SK-N-SH (cell line): Measurements from ENCODE around the gene GMPR. TPM values are rescaled to one million over a fixed set of nuclear protein-coding genes. Genes with fewer than 3 reads are reported as not detected.

Source experiments
- CTCF ChIA-PET: fragments of 300-600, 350-600 bp; formaldehyde crosslinking; extraction: SDS; loops from one replicate; lab custom pipeline; 2021; lab: Yijun Ruan, JAX
- POLR2A ChIA-PET: fragments of 350-600 bp; sonication (Branson Sonifier 250); formaldehyde crosslinking; extraction: SDS; loops from one replicate; lab custom pipeline; 2020; ENCODE audit warnings: antibody characterized with exemption, inconsistent platforms; lab: Yijun Ruan, JAX
- DNase-seq: peaks from one replicate; pipeline ENCODE4 v3.0.0; 2012
- H2AFZ ChIP-seq: fragments of 200-600 bp; sonication (generic); 2 replicates; pipeline ENCODE4 v1.8.1; 2016; ENCODE audit warnings: antibody characterized with exemption, mild to moderate bottlenecking, low read depth
- H3F3A ChIP-seq: fragments of 200-600 bp; sonication (generic); replicated peaks from 2 replicates; pipeline ENCODE3; 2016; ENCODE audit warnings: antibody characterized with exemption, mild to moderate bottlenecking; ENCODE audit not compliant: insufficient read depth
- H3K27ac ChIP-seq, 2 experiments: fragments of 200-500 bp in 1 of 2; fragments of 200-600 bp in 1 of 2; sonication (Bioruptor generic) in 1 of 2; sonication (generic), shearing (Covaris generic) in 1 of 2; 2 replicates each; pipeline versions ENCODE4 v1.5.1 to v1.6.1; 2014 to 2016; ENCODE audit warnings: low read depth in 2 of 2, inconsistent platforms in 1 of 2, low read length in 1 of 2, mild to moderate bottlenecking in 1 of 2, mixed read lengths in 1 of 2
- H3K27me3 ChIP-seq: fragments of 200-600 bp; sonication (generic), shearing (Covaris generic); 2 replicates; pipeline ENCODE4 v1.6.1; 2016; ENCODE audit warnings: mixed run types; ENCODE audit not compliant: insufficient read depth
- H3K36me3 ChIP-seq, 2 experiments: fragments of 200-500 bp in 1 of 2; fragments of 200-600 bp in 1 of 2; sonication (Bioruptor generic) in 1 of 2; sonication (generic) in 1 of 2; replicated peaks in 1 of 2; 2 replicates each; pipeline versions ENCODE3 to v1.5.1; 2014 to 2016; ENCODE audit warnings: low read length in 1 of 2, mild to moderate bottlenecking in 1 of 2; ENCODE audit not compliant: insufficient read depth in 2 of 2, control insufficient read depth in 1 of 2
- H3K4me1 ChIP-seq, 2 experiments: fragments of 200-500 bp in 1 of 2; fragments of 200-600 bp in 1 of 2; sonication (Bioruptor generic) in 1 of 2; sonication (generic), shearing (Covaris generic) in 1 of 2; 2 replicates each; pipeline versions ENCODE4 v1.5.1 to v1.6.1; 2014 to 2016; ENCODE audit warnings: low read depth in 1 of 2, low read length in 1 of 2, mixed run types in 1 of 2; ENCODE audit not compliant: insufficient read depth in 2 of 2, control insufficient read depth in 1 of 2
- H3K4me2 ChIP-seq: fragments of 200-600 bp; sonication (generic), shearing (Covaris generic); 2 replicates; pipeline ENCODE4 v1.6.1; 2017; ENCODE audit warnings: mixed run types
- H3K4me3 ChIP-seq, 2 experiments: fragments of 200-500 bp in 1 of 2; fragments of 200-600 bp in 1 of 2; sonication (Bioruptor generic) in 1 of 2; sonication (generic), shearing (Covaris generic) in 1 of 2; 2 replicates each; pipeline versions ENCODE4 v1.5.1 to v1.8.1; 2014 to 2016; ENCODE audit warnings: low read depth in 2 of 2, inconsistent platforms in 1 of 2, low read length in 1 of 2, mild to moderate bottlenecking in 1 of 2, mixed read lengths in 1 of 2, moderate library complexity in 1 of 2
- H3K79me2 ChIP-seq: fragments of 200-600 bp; sonication (generic); 2 replicates; pipeline ENCODE4 v1.8.1; 2017; ENCODE audit warnings: mild to moderate bottlenecking; ENCODE audit not compliant: insufficient read depth
- H3K9ac ChIP-seq: fragments of 200-600 bp; sonication (generic); 2 replicates; pipeline ENCODE4 v1.6.1; 2017; ENCODE audit warnings: mixed run types
- H3K9me2 ChIP-seq: fragments of 200-600 bp; sonication (generic); 2 replicates; pipeline ENCODE4 v1.6.1; 2017; ENCODE audit warnings: mixed run types
- H3K9me3 ChIP-seq: fragments of 200-600 bp; sonication (generic); 2 replicates; pipeline ENCODE4 v1.6.1; 2017; ENCODE audit warnings: mixed run types, mild to moderate bottlenecking, moderate library complexity
- H4K20me1 ChIP-seq: fragments of 200-600 bp; sonication (generic); 2 replicates; pipeline ENCODE4 v1.6.1; 2017; ENCODE audit warnings: mild to moderate bottlenecking, mixed run types; ENCODE audit not compliant: insufficient read depth
- CHD2 ChIP-seq: fragments of 150-350 bp; IDR thresholded peaks from 2 replicates; pipeline ENCODE4 v1.6.1; 2018; ENCODE audit warnings: low read length; ENCODE audit not compliant: partially characterized antibody
- ELF1 ChIP-seq: IDR thresholded peaks from 2 replicates; pipeline ENCODE4 v1.4.0; 2012
- EP300 ChIP-seq, 2 experiments: IDR thresholded peaks; 2 replicates each; pipeline versions ENCODE4 v1.4.0 to v1.6.1; 2012; ENCODE audit warnings: borderline replicate concordance in 1 of 2, low read depth in 1 of 2, low read length in 1 of 2
- EZH2phosphoT487 ChIP-seq: fragments of 200-600 bp; sonication (generic); IDR thresholded peaks from 2 replicates; pipeline ENCODE4 v1.6.1; 2017; ENCODE audit warnings: low read depth, mixed run types, mild to moderate bottlenecking, antibody characterized with exemption, moderate library complexity, borderline replicate concordance
- FOSL2 ChIP-seq: IDR thresholded peaks from 2 replicates; pipeline ENCODE4 v1.4.0; 2012; ENCODE audit warnings: low read depth, mild to moderate bottlenecking, moderate library complexity, borderline replicate concordance
- FOXJ3 ChIP-seq: sonication (generic); formaldehyde crosslinking; IDR thresholded peaks from 2 replicates; pipeline ENCODE4 v1.5.1; 2020; ENCODE audit warnings: mild to moderate bottlenecking, missing genetic modification reagents
- FOXM1 ChIP-seq: IDR thresholded peaks from 2 replicates; pipeline ENCODE4 v1.4.0; 2012; ENCODE audit warnings: low read depth, mild to moderate bottlenecking
- GABPA ChIP-seq: IDR thresholded peaks from 2 replicates; pipeline ENCODE4 v1.4.0; 2012; ENCODE audit warnings: low read depth, mild to moderate bottlenecking
- MEF2A ChIP-seq: IDR thresholded peaks from 2 replicates; pipeline ENCODE4 v1.4.0; 2012; ENCODE audit warnings: low read depth, borderline replicate concordance
- NFIC ChIP-seq: IDR thresholded peaks from 2 replicates; pipeline ENCODE4 v1.4.0; 2012; ENCODE audit warnings: borderline replicate concordance
- NRF1 ChIP-seq: IDR thresholded peaks from 2 replicates; pipeline ENCODE4 v1.6.1; 2012; ENCODE audit warnings: low read depth, mild to moderate bottlenecking, low read length
- PBX3 ChIP-seq: IDR thresholded peaks from 2 replicates; pipeline ENCODE4; 2012
- POLR2AphosphoS5 ChIP-seq: IDR thresholded peaks from 2 replicates; pipeline ENCODE4 v1.6.1; 2012; ENCODE audit warnings: low read depth, low read length
- RAD21 ChIP-seq: IDR thresholded peaks from 2 replicates; pipeline ENCODE4 v1.6.1; 2012; ENCODE audit warnings: mild to moderate bottlenecking, low read length
- REST ChIP-seq: IDR thresholded peaks from 2 replicates; pipeline ENCODE4 v1.6.1; 2012; ENCODE audit warnings: mild to moderate bottlenecking, low read depth, low read length, moderate library complexity
- RXRA ChIP-seq: IDR thresholded peaks from 2 replicates; pipeline ENCODE4 v1.4.0; 2012; ENCODE audit warnings: low read depth, mild to moderate bottlenecking, borderline replicate concordance
- TCF12 ChIP-seq: IDR thresholded peaks from 2 replicates; pipeline ENCODE4 v1.4.0; 2012
- USF1 ChIP-seq: IDR thresholded peaks from 2 replicates; pipeline ENCODE4 v1.4.0; 2012; ENCODE audit warnings: low read depth, borderline replicate concordance
- WGBS: methylation state at CpG from one replicate; pipeline ENCODE4 v1.1.6; 2017; ENCODE audit warnings: low lambda C conversion rate; 5-methylcytosine and 5-hydroxymethylcytosine counted together
- polyA plus RNA-seq, 3 experiments: library from polyadenylated mRNA; depleted of rRNA; stranded (reverse); fragments of >200 nt; gene quantifications; 2 replicates each; pipeline ENCODE4 v1.2.3, GENCODE V29; 2012

GMPR gene
- polyA plus RNA-seq, 1 of the 3 experiments (the other 2 are of a cell fraction) = 21.0 TPM

- TF ChIP-seq REST = no peak
Observed at GRCh38 chr6:16253399-16254144, 15.2 kb downstream of the GMPR start (continued).

DNA sequence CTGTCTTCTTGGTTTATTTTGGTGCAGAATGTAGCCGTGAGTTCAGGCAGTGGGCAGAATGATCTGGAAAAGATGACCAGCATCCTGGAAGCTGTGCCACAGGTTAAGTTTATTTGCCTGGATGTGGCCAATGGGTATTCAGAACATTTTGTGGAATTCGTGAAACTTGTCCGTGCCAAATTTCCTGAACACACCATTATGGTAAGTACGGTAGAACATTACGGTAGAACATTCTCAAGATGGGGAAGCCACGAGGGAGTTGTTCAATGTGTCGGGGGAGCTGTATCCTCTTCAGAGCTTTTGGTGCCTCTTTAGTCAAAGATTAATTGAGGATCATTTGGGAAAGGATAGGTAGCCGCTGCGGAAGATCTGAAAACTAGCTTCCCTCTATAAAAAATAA is 16.1 kb downstream of the GMPR start:
- CTCF ChIA-PET = no interaction called here
- Histone ChIP-seq H3K27ac (no peak overlapping the region), H3K9me3 (0 out of 2 replicates have a peak, but pooled peaks cover 4% of the 10 kb centered on the region), H3K27me3 (no peaks in the 10 kb centered on the region), H3K9ac (no peak overlapping the region), H3K36me3 (no peaks in the 10 kb centered on the region), H3F3A (no peaks in the 10 kb centered on the region), H3K4me3 (no peak overlapping the region), H3K9me2 (no peaks in the 10 kb centered on the region), H3K4me1 (no peaks in the 10 kb centered on the region; a peak in 1 of 4 replicates), H3K4me2 (no peak overlapping the region), H2AFZ (no peak overlapping the region), H4K20me1 (no peaks in the 10 kb centered on the region), H3K79me2 (no peaks in the 10 kb centered on the region)
- TF ChIP-seq ELF1 (no peak), RAD21 (no peak), NFIC (no peak), TCF12 (no peak), EP300 (IDR thresholded peaks at IDR 0.05; ENCODE audit: borderline replicate concordance in 1 of 2, low read depth in 1 of 2, low read length in 1 of 2) (no peak), FOXJ3 (CRISPR knock-in tag) (no peak), EZH2phosphoT487 (no peak), FOSL2 (no peak), FOXM1 (no peak), PBX3 (no peak), CHD2 (no peak), POLR2AphosphoS5 (no peak), USF1 (no peak), NRF1 (no peak), RXRA (no peak), GABPA (no peak), MEF2A (no peak)
- POLR2A ChIA-PET = no interaction called here
- 90% methylated on average over 9 of the region's 9 CpGs for WGBS
- no peak for DNase-seq
